SK-N-MC (cell line): ENCODE data around the gene ARMC6.
A peak's percentile ranks its signal among the peaks of the same experiment; 100 is the strongest.

Source experiments
- DNase-seq: peaks from one replicate; pipeline ENCODE4 v3.0.0-alpha.2; 2011; ENCODE audit warnings: low read depth, low spot score
- H3K27ac ChIP-seq: fragments of 200-600 bp; sonication (generic); 2 replicates; pipeline ENCODE4 v1.5.1; 2016; ENCODE audit warnings: mixed run types
- H3K36me3 ChIP-seq: fragments of 200-600 bp; sonication (generic); 2 replicates; pipeline ENCODE4 v1.6.1; 2017; ENCODE audit warnings: antibody characterized with exemption, low read length, mixed read lengths; ENCODE audit not compliant: insufficient read depth
- H3K4me3 ChIP-seq: fragments of 200-600 bp; sonication (generic); 2 replicates; pipeline ENCODE4 v1.5.1; 2016
- H3K9ac ChIP-seq: fragments of 200-600 bp; sonication (generic); 2 replicates; pipeline ENCODE4 v1.8.0; 2017; ENCODE audit warnings: mixed run types, mixed read lengths; ENCODE audit not compliant: insufficient read length
- H3K9me3 ChIP-seq: fragments of 200-600 bp; sonication (generic); 2 replicates; pipeline ENCODE4 v1.6.1; 2017; ENCODE audit warnings: low read depth, mild to moderate bottlenecking, antibody characterized with exemption, low read length, moderate library complexity, mixed read lengths
- EZH2 ChIP-seq: fragments of 200-600 bp; sonication (generic); IDR thresholded peaks from one replicate; pipeline ENCODE4 v1.6.1; 2017; ENCODE audit warnings: antibody characterized with exemption
- FOXP2 ChIP-seq: optimal IDR thresholded peaks from 2 replicates; pipeline ENCODE3; 2011; ENCODE audit warnings: mild to moderate bottlenecking, moderate library complexity; ENCODE audit not compliant: insufficient read depth; ENCODE audit errors: extremely low read length, control extremely low read depth
- POLR2AphosphoS5 ChIP-seq: IDR thresholded peaks from 2 replicates; pipeline ENCODE4 v1.6.1; 2012; ENCODE audit warnings: mild to moderate bottlenecking, low read depth, low read length, borderline replicate concordance

Gene ARMC6

GRCh38 chr19:19033426-19034203, at the start of gene ARMC6, which contains the start of gene SUGP2:
ARMC6 (plus strand) TSS chr19:19033603; CDS start chr19:19034210, 607 bp downstream.
SUGP2 (minus strand) TSS chr19:19033517; CDS start chr19:19031071, 2,446 bp downstream.
- TF ChIP-seq POLR2AphosphoS5 (peak; percentile 64), FOXP2 (peak; percentile 61), EZH2 (no peak)
- Histone ChIP-seq H3K4me3 (peak within 1 kb of the TSS; percentile 81), H3K9ac (peak within 1 kb of the TSS; percentile 94), H3K27ac (peak within 1 kb of the TSS; percentile 84), H3K36me3 (peaks cover 60% of the 10 kb centered on the region), H3K9me3 (no peaks in the 10 kb centered on the region)
- DNase-seq: peak; percentile 47

GRCh38 chr19:18984251-18984650, 49.2 kb upstream of the ARMC6 start:
- no peaks in the 10 kb centered on the region for H3K36me3 ChIP-seq
- H3K4me3 ChIP-seq: no peak overlapping the region
- no peaks in the 10 kb centered on the region for H3K9me3 ChIP-seq
- no peak overlapping the region for H3K9ac ChIP-seq
- no peak for TF ChIP-seq POLR2AphosphoS5
- no peak for TF ChIP-seq FOXP2
- TF ChIP-seq EZH2: no peak
- DNase-seq: no peak
- no peak overlapping the region for H3K27ac ChIP-seq

- DNase-seq: no peak
- Histone ChIP-seq H3K27ac (no peak overlapping the region), H3K36me3 (no peaks in the 10 kb centered on the region), H3K4me3 (no peak overlapping the region), H3K9me3 (no peaks in the 10 kb centered on the region), H3K9ac (no peak overlapping the region)
- TF ChIP-seq EZH2 (no peak), POLR2AphosphoS5 (no peak), FOXP2 (no peak)
These were observed 48.1 kb upstream of the ARMC6 start for GRCh38 chr19:18985257-18985656.

DNA sequence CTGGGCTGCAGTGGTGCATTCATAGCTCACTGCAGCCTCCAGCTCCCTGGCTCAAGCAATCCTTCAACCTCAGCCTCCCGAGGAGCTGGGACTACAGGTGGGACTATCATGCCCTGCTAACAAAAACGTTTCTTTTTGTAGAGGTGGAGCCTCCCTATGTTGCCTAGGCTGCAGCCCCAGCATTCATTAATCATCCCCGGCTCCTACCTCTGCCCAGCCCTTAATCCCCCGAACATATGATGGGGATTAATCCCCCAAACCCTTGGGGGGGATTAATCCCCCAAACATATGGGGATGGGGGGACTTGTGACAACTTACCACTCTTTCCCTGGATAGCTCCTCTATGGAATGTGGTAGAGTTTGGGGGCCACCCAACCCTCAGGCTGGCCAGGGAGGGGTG, 45.9 kb upstream of the ARMC6 start:
- Histone ChIP-seq H3K27ac (no peak overlapping the region), H3K4me3 (no peak overlapping the region), H3K9me3 (no peaks in the 10 kb centered on the region), H3K9ac (no peak overlapping the region), H3K36me3 (no peaks in the 10 kb centered on the region; the same call in 1 of the 2 replicates)
- TF ChIP-seq POLR2AphosphoS5 (no peak), FOXP2 (no peak), EZH2 (no peak)
- DNase-seq: no peak

GRCh38 chr19:18989316-18989715, 44.1 kb upstream of the ARMC6 start:
- no peak overlapping the region for H3K4me3 ChIP-seq
- DNase-seq: no peak
- no peak overlapping the region for H3K27ac ChIP-seq
- TF ChIP-seq POLR2AphosphoS5: no peak
- TF ChIP-seq FOXP2: no peak
- no peak for TF ChIP-seq EZH2
- H3K9ac ChIP-seq: no peak overlapping the region
- H3K36me3 ChIP-seq: peaks cover 18% of the 10 kb centered on the region
- no peaks in the 10 kb centered on the region for H3K9me3 ChIP-seq

- no peak overlapping the region for H3K4me3 ChIP-seq
- no peak overlapping the region for H3K9ac ChIP-seq
- H3K36me3 ChIP-seq: peaks cover 27% of the 10 kb centered on the region
- H3K9me3 ChIP-seq: no peaks in the 10 kb centered on the region
- no peak for TF ChIP-seq EZH2
- TF ChIP-seq FOXP2: no peak
- TF ChIP-seq POLR2AphosphoS5: no peak; the same call in 1 of the 2 replicates
- no peak for DNase-seq
- no peak overlapping the region for H3K27ac ChIP-seq
These were observed 43.2 kb upstream of the ARMC6 start for GRCh38 chr19:18990128-18990708.

DNA sequence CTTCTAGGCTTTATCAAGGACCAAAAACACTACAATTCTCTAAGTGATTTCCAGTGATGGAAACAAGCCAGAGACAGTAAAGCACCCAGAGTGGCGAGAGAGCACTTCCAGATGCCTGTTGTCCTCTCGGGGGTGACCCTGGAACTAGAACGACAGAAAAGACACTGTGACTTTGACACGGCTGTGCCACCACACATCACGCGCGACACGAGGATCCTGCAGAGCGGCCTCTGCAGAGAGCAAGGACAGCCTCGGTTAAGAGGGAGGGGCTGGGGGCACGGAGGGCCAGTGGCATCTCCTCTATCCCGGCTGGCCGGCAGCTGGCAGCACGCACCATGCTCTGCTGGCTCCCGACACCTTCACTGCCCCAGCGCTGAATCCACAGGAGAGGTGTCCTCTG, 42.4 kb upstream of the ARMC6 start:
- H3K36me3 ChIP-seq: peaks cover 31% of the 10 kb centered on the region
- no peak overlapping the region for H3K9ac ChIP-seq
- H3K9me3 ChIP-seq: no peaks in the 10 kb centered on the region
- TF ChIP-seq EZH2: no peak
- no peak for TF ChIP-seq FOXP2
- TF ChIP-seq POLR2AphosphoS5: no peak
- no peak for DNase-seq
- no peak overlapping the region for H3K4me3 ChIP-seq
- H3K27ac ChIP-seq: no peak overlapping the region

DNA sequence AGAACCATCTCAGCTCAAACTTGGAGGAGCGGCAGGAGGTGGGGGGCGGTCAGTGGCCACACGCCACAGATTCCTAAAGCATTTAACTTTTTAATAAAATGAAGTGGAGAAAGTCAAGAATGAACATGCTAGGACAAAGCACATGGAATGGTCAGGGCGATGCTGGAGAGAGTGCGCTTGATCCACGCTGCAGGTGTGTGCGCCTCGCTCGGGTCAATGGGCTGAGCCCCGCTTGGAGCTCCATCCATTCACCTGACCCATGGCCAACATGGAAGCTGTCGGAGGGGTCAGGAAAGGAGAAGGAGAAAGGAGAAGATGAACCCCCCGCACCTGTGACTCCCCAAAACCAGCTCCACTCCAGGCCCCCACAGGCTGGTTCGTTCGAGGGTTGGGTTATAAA, 41.9 kb upstream of the ARMC6 start:
- no peak for DNase-seq
- H3K9me3 ChIP-seq: no peaks in the 10 kb centered on the region
- TF ChIP-seq POLR2AphosphoS5: no peak
- H3K9ac ChIP-seq: no peak overlapping the region
- no peak overlapping the region for H3K4me3 ChIP-seq
- H3K27ac ChIP-seq: no peak overlapping the region
- H3K36me3 ChIP-seq: peaks cover 31% of the 10 kb centered on the region

DNA sequence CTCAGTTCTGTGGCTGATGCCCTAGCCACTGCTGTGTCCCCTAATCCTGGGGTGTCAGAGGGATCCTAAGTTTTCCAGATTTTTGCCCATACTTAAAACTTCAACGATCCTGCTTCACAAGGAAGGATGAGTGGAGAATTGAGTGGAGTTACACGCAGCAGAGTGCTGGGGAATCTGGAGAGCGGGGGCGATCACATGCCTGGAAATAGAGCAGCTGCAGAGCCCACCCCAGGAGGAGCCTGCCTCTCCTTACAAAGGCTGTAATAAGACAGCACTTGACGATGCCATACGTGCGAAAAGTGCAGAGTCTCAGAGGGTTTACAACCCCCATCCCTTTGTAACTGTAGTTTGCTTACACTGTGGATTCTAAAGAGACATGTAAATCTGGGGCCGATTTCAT, 40.7 kb upstream of the ARMC6 start:
- TF ChIP-seq POLR2AphosphoS5 (no peak), EZH2 (no peak), FOXP2 (no peak)
- H3K36me3 ChIP-seq: peaks cover 31% of the 10 kb centered on the region
- no peak overlapping the region for H3K4me3 ChIP-seq
- no peak for DNase-seq
- no peak overlapping the region for H3K27ac ChIP-seq
- no peak overlapping the region for H3K9ac ChIP-seq
- H3K9me3 ChIP-seq: no peaks in the 10 kb centered on the region
